DND-41 (cell line): ENCODE data around the gene LFNG.

Experiments used
- EZH2 ChIP-seq: IDR thresholded peaks from 3 replicates; pipeline ENCODE4 v1.6.1; 2012; ENCODE audit warnings: borderline replicate concordance, low read depth, mild to moderate bottlenecking, moderate library complexity, low read length, inconsistent platforms; ENCODE audit not compliant: severe bottlenecking
- TF ChIP-seq, protein P1 (sequence below): IDR thresholded peaks from 2 replicates; pipeline ENCODE4 v1.5.1; 2012; ENCODE audit warnings: borderline replicate concordance, low read length, moderate library complexity, mild to moderate bottlenecking; ENCODE audit not compliant: poor library complexity, severe bottlenecking; ENCODE audit errors: extremely low read depth

DNA sequence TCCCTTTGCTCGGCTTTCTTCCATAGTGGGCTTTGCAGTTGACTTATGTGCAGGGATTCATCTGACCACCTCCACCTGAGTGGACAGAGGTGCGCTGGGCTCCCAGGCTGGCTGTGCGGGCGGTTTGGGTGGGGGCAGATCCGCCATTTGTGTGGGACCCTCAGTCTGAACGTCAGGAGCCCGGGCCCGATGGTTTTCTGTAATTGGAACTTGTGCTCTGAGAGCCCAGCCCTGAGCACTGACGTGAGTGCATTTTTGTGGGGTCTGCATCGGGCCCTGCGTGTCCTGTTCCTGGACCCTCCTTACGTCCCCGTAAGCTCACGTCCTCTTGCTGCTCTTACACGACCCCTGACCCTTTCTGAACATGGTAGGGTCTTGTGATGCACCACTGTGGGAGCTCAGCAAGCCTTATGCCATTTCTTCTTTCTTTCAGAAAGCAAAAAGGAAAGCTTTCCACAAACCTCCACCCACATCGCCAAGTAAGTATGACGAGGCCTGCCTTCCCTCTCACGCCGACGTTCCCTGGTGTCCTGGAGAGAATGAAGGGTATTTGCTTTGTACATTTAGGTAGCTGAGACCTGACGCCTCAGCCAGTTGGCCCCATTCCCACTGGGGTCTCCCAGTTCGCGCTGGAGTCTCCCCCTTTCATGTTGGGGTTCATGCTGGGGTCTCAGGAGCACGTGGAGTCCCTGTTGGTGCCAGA is 49.1 kb downstream of the LFNG start:
- TF ChIP-seq, protein P1, sequence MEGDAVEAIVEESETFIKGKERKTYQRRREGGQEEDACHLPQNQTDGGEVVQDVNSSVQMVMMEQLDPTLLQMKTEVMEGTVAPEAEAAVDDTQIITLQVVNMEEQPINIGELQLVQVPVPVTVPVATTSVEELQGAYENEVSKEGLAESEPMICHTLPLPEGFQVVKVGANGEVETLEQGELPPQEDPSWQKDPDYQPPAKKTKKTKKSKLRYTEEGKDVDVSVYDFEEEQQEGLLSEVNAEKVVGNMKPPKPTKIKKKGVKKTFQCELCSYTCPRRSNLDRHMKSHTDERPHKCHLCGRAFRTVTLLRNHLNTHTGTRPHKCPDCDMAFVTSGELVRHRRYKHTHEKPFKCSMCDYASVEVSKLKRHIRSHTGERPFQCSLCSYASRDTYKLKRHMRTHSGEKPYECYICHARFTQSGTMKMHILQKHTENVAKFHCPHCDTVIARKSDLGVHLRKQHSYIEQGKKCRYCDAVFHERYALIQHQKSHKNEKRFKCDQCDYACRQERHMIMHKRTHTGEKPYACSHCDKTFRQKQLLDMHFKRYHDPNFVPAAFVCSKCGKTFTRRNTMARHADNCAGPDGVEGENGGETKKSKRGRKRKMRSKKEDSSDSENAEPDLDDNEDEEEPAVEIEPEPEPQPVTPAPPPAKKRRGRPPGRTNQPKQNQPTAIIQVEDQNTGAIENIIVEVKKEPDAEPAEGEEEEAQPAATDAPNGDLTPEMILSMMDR = no peak
- no peak for TF ChIP-seq EZH2
